GM21447 (cell line): ENCODE results near the gene PLBD2.

ENCODE experiments used
- ATAC-seq: cut with Tn5 transposase; IDR thresholded peaks from one replicate; pipeline ENCODE4 v1.9.1; 2021; ENCODE audit not compliant: unreplicated experiment

Gene PLBD2

GRCh38 chr12:113440336-113440735 lies 81.9 kb downstream of the PLBD2 start:
- ATAC-seq = no peak
